GM23338 (cell line): ENCODE data around the gene ATXN1L. TPM values are rescaled to one million over a fixed set of nuclear protein-coding genes. Genes with fewer than 3 reads are reported as not detected.

ENCODE experiments used
- ATAC-seq: fragments of 200-7000 bp; cut with Tn5 transposase; 3 replicates; pipeline ENCODE4 v1.9.1; 2020
- DNase-seq: peaks from one replicate; pipeline ENCODE4 v3.0.0-alpha.2; 2015; ENCODE audit warnings: low spot score
- H2AFZ ChIP-seq: fragments of 200-600 bp; sonication (generic); 2 replicates; pipeline ENCODE4 v1.8.0; 2016; ENCODE audit warnings: antibody characterized with exemption, mild to moderate bottlenecking, moderate library complexity
- H3F3A ChIP-seq: fragments of 200-600 bp; sonication (generic); replicated peaks from 2 replicates; pipeline ENCODE4 v1.8.0; 2017; ENCODE audit warnings: antibody characterized with exemption, mixed run types, low read depth
- H3K27ac ChIP-seq: fragments of 200-600 bp; sonication (generic); 2 replicates; pipeline ENCODE4 v1.6.1; 2016; ENCODE audit warnings: low read depth
- H3K27me3 ChIP-seq: fragments of 200-600 bp; sonication (generic); 2 replicates; pipeline ENCODE4 v1.8.0; 2016; ENCODE audit warnings: mild to moderate bottlenecking, mixed run types, moderate library complexity; ENCODE audit not compliant: insufficient read depth
- H3K36me3 ChIP-seq: fragments of 200-600 bp; sonication (generic); 2 replicates; pipeline ENCODE4 v1.8.0; 2016; ENCODE audit warnings: mild to moderate bottlenecking; ENCODE audit not compliant: insufficient read depth
- H3K4me1 ChIP-seq: fragments of 200-600 bp; sonication (generic); 2 replicates; pipeline ENCODE4 v1.8.0; 2016; ENCODE audit warnings: mild to moderate bottlenecking, moderate library complexity; ENCODE audit not compliant: insufficient read depth
- H3K4me2 ChIP-seq: fragments of 200-600 bp; sonication (generic); 2 replicates; pipeline ENCODE4 v1.7.1; 2017; ENCODE audit warnings: mixed run types
- H3K4me3 ChIP-seq: fragments of 200-600 bp; sonication (generic); 2 replicates; pipeline ENCODE4 v1.6.1; 2016; ENCODE audit warnings: mixed run types
- H3K79me2 ChIP-seq: fragments of 200-600 bp; sonication (generic); replicated peaks from 2 replicates; pipeline ENCODE4 v1.8.0; 2017; ENCODE audit warnings: mild to moderate bottlenecking; ENCODE audit not compliant: insufficient read depth
- H3K9me2 ChIP-seq: fragments of 200-600 bp; sonication (generic); 2 replicates; pipeline ENCODE4 v1.8.0; 2017; ENCODE audit not compliant: insufficient read depth
- H4K20me1 ChIP-seq: fragments of 200-600 bp; sonication (generic); replicated peaks from 2 replicates; pipeline ENCODE4 v1.8.0; 2017; ENCODE audit warnings: mild to moderate bottlenecking; ENCODE audit not compliant: insufficient read depth
- H3K27ac Mint-ChIP-seq: 2 replicates; pipeline ENCODE4 v1.8.0; 2020; ENCODE audit warnings: inconsistent platforms, mild to moderate bottlenecking, moderate library complexity, mixed read lengths
- H3K27me3 Mint-ChIP-seq: 3 replicates; pipeline ENCODE4 v1.8.0; 2022; ENCODE audit warnings: low read depth, mild to moderate bottlenecking, moderate library complexity, mixed read lengths, inconsistent platforms; ENCODE audit not compliant: insufficient read depth, poor library complexity
- H3K36me3 Mint-ChIP-seq: 3 replicates; pipeline ENCODE4 v1.8.0; 2021; ENCODE audit warnings: low read depth, mild to moderate bottlenecking, inconsistent platforms, moderate library complexity, mixed read lengths
- H3K4me1 Mint-ChIP-seq: 3 replicates; pipeline ENCODE4 v1.8.0; 2020; ENCODE audit warnings: mild to moderate bottlenecking, inconsistent platforms, mixed read lengths
- H3K4me3 Mint-ChIP-seq: 3 replicates; pipeline ENCODE4 v1.8.0; 2021; ENCODE audit warnings: moderate library complexity, mild to moderate bottlenecking, inconsistent platforms, mixed read lengths
- H3K9me3 Mint-ChIP-seq: 3 replicates; pipeline ENCODE4 v1.8.0; 2020; ENCODE audit warnings: moderate library complexity, mild to moderate bottlenecking, inconsistent platforms, mixed read lengths
- CREB1 ChIP-seq: fragments of 250-450 bp; sonication (Bioruptor Pico); IDR thresholded peaks from 2 replicates; pipeline ENCODE4 v1.5.0; 2020; ENCODE audit warnings: low read depth, mild to moderate bottlenecking, moderate library complexity
- EZH2 ChIP-seq: fragments of 200-600 bp; sonication (generic); IDR thresholded peaks from one replicate; pipeline ENCODE4 v1.8.0; 2017; ENCODE audit warnings: antibody characterized with exemption, mild to moderate bottlenecking, low read depth; ENCODE audit not compliant: unreplicated experiment
- EZH2phosphoT487 ChIP-seq: fragments of 200-600 bp; sonication (generic); IDR thresholded peaks from one replicate; pipeline ENCODE4 v1.8.1; 2018; ENCODE audit warnings: antibody characterized with exemption; ENCODE audit not compliant: unreplicated experiment
- JUNB ChIP-seq: IDR thresholded peaks from one replicate; pipeline ENCODE4 v1.6.1; 2016; ENCODE audit warnings: antibody characterized with exemption; ENCODE audit not compliant: unreplicated experiment
- NANOG ChIP-seq: IDR thresholded peaks from 2 replicates; pipeline ENCODE4 v1.6.1; 2016; ENCODE audit warnings: antibody characterized with exemption, borderline replicate concordance
- POLR2AphosphoS5 ChIP-seq: IDR thresholded peaks from 2 replicates; pipeline ENCODE4 v1.6.1; 2016; ENCODE audit warnings: antibody characterized with exemption, low read depth
- STAT1 ChIP-seq: IDR thresholded peaks from one replicate; pipeline ENCODE4 v1.6.1; 2016; ENCODE audit warnings: antibody characterized with exemption; ENCODE audit not compliant: unreplicated experiment
- ZNF114 ChIP-seq: fragments of 250-450 bp; sonication (Bioruptor Pico); IDR thresholded peaks from 2 replicates; pipeline ENCODE4 v1.5.0; 2020; ENCODE audit warnings: mild to moderate bottlenecking, moderate library complexity
- ZNF331 ChIP-seq: fragments of 250-450 bp; sonication (Bioruptor Pico); IDR thresholded peaks from 2 replicates; pipeline ENCODE4 v1.5.0; 2020; ENCODE audit warnings: low read depth, mild to moderate bottlenecking, moderate library complexity
- polyA plus RNA-seq: library from polyadenylated mRNA; unstranded; fragments of >200 nt; fragmentation: Nextera tagmentation; extraction: Ambion mirVana; gene quantifications from 2 replicates; pipeline ENCODE4 v1.2.1, GENCODE V29; 2016
- total RNA-seq: library from RNA; depleted of rRNA; stranded (reverse); fragments of >200 nt; shearing (Covaris generic); gene quantifications from 2 replicates; pipeline ENCODE4 v1.2.3, GENCODE V29; 2014
- TF ChIP-seq, protein P1 (sequence below), 2 experiments: fragments of 200-600 bp in 1 of 2; sonication (generic) in 1 of 2; conservative IDR thresholded peaks; 2 replicates each; pipeline versions ENCODE4 v1.5.1 to v1.6.1; 2016 to 2017; ENCODE audit warnings: antibody characterized with exemption in 2 of 2, low read depth in 2 of 2, mild to moderate bottlenecking in 2 of 2, moderate library complexity in 1 of 2
- TF ChIP-seq, protein P2 (sequence below): IDR thresholded peaks from one replicate; pipeline ENCODE4 v1.6.1; 2018; ENCODE audit warnings: antibody characterized with exemption; ENCODE audit not compliant: unreplicated experiment

The ATXN1L gene
- total and polyA plus RNA-seq, 2 experiments from 2014 or later = 8.5 to 22.1 TPM

DNA sequence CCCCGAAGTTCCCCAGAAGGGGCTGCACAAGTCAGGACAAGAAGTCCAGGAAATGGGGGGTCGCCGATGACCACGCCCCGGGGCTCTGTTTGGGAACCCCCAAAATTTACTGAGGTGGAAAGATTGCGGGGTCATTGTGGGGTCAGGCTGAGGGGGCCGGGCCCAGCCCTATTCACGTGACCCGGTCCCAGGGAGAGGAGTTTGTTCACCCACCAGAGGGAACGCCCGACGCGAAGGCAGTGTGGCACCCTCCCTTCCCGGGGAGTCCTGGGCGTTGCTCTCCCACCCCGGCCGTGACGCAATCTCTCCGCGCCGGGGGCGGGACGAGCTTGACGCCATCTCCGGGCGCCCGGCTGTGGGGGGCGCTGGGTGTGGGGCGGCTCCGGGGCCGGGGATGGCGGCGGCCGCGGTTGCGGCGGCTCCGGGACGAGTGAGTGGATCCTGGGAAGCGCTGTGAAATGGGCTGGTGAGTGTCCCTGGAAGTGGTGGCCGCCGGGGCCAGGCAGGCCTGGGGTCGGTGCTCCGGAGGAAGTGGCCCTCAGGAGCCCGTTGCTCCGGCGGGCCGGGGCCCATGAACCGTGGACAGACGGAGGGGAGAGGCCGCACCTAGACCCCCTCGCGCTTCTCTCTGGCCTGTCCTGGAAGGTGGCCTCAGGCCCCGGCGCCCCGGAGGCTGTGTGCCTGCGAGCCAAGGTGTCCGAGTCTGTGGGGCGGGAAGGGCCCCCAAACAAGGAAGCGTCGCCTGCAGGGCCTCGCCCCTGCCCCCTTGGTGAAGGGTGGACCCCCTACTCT, at the start of gene ATXN1L (continued):
- TF ChIP-seq CREB1 = peak; percentile 100

DNA sequence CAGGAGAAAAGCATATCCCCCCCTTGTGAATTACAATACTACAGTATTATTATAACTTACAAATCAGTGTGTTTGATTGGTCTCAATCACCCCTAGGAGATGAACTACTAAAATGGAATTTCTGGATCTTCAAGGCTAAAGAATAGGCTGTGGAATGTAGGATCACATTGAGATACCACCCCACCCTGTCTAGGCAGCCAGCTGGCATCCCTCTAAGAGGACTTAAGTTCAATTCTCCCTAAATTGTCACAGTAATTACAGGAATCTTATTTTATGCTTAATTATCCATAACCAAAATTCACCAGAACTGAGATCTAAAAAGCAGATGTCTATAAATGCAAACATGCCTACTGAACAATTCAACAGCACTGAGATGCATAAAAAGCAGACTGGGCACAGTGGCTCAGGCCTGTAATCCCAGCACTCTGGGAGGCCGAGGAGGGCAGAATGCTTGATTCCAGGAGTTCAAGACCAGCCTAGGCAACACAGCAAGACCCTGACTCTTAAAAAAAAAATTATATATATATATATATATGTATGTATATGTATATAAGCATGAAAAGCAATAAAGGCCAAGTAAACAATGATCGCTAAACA, 49.2 kb upstream of the ATXN1L start:
- no peak overlapping the region for H3K4me2 ChIP-seq
- H3K79me2 ChIP-seq = peaks cover 99% of the 10 kb centered on the region
- Mint-ChIP-seq H3K9me3 (no peaks in the 10 kb centered on the region), H3K4me1 (no peaks in the 10 kb centered on the region), H3K4me3 (no peak overlapping the region), H3K27me3 (no peaks in the 10 kb centered on the region), H3K36me3 (peaks cover 17% of the 10 kb centered on the region), H3K27ac (no peak overlapping the region)
- TF ChIP-seq, protein P1, sequence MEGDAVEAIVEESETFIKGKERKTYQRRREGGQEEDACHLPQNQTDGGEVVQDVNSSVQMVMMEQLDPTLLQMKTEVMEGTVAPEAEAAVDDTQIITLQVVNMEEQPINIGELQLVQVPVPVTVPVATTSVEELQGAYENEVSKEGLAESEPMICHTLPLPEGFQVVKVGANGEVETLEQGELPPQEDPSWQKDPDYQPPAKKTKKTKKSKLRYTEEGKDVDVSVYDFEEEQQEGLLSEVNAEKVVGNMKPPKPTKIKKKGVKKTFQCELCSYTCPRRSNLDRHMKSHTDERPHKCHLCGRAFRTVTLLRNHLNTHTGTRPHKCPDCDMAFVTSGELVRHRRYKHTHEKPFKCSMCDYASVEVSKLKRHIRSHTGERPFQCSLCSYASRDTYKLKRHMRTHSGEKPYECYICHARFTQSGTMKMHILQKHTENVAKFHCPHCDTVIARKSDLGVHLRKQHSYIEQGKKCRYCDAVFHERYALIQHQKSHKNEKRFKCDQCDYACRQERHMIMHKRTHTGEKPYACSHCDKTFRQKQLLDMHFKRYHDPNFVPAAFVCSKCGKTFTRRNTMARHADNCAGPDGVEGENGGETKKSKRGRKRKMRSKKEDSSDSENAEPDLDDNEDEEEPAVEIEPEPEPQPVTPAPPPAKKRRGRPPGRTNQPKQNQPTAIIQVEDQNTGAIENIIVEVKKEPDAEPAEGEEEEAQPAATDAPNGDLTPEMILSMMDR (conservative IDR thresholded peaks at IDR 0.05; ENCODE audit: low read depth in 2 of 2) = no peak
- TF ChIP-seq EZH2 (no peak), ZNF331 (CRISPR knock-in tag) (no peak), EZH2phosphoT487 (no peak), ZNF114 (CRISPR knock-in tag) (no peak), POLR2AphosphoS5 (no peak), STAT1 (no peak), NANOG (no peak), JUNB (no peak), CREB1 (no peak)
- TF ChIP-seq, protein P2, sequence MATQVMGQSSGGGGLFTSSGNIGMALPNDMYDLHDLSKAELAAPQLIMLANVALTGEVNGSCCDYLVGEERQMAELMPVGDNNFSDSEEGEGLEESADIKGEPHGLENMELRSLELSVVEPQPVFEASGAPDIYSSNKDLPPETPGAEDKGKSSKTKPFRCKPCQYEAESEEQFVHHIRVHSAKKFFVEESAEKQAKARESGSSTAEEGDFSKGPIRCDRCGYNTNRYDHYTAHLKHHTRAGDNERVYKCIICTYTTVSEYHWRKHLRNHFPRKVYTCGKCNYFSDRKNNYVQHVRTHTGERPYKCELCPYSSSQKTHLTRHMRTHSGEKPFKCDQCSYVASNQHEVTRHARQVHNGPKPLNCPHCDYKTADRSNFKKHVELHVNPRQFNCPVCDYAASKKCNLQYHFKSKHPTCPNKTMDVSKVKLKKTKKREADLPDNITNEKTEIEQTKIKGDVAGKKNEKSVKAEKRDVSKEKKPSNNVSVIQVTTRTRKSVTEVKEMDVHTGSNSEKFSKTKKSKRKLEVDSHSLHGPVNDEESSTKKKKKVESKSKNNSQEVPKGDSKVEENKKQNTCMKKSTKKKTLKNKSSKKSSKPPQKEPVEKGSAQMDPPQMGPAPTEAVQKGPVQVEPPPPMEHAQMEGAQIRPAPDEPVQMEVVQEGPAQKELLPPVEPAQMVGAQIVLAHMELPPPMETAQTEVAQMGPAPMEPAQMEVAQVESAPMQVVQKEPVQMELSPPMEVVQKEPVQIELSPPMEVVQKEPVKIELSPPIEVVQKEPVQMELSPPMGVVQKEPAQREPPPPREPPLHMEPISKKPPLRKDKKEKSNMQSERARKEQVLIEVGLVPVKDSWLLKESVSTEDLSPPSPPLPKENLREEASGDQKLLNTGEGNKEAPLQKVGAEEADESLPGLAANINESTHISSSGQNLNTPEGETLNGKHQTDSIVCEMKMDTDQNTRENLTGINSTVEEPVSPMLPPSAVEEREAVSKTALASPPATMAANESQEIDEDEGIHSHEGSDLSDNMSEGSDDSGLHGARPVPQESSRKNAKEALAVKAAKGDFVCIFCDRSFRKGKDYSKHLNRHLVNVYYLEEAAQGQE = no peak
- peaks cover 12% of the 10 kb centered on the region for H4K20me1 ChIP-seq
- no peaks in the 10 kb centered on the region for H3K4me1 ChIP-seq
- H3K36me3 ChIP-seq = no peaks in the 10 kb centered on the region
- ATAC-seq (no peak), DNase-seq (no peak)
- H2AFZ ChIP-seq = no peak overlapping the region
- H3F3A ChIP-seq = no peaks in the 10 kb centered on the region
- no peak overlapping the region for H3K4me3 ChIP-seq
- H3K27me3 ChIP-seq = no peaks in the 10 kb centered on the region
- H3K27ac ChIP-seq = 0 out of 2 replicates have a peak overlapping the region, but pooled peaks have one; percentile 13
- no peaks in the 10 kb centered on the region for H3K9me2 ChIP-seq
